Lung (tissue), 12 donors: ENCODE data around the gene SYCE3. TPM values are rescaled to one million over a fixed set of nuclear protein-coding genes. Genes with fewer than 3 reads are reported as not detected.

Experiments used
- ATAC-seq: fragments of 200-7000 bp; cut with Tn5 transposase; one replicate; pipeline ENCODE4 v1.9.1; 2020; ENCODE audit warnings: moderate number of reproducible peaks; ENCODE audit not compliant: insufficient read depth, low FRiP score
- DNase-seq, 3 donors: peaks; one replicate each; pipeline ENCODE4 v3.0.0-alpha.2; 2013 to 2017
- H3K27ac ChIP-seq, 2 donors: one replicate each; pipeline ENCODE4 v1.5.1; 2013; ENCODE audit warnings: mild to moderate bottlenecking in 2 of 2, moderate library complexity in 2 of 2, control low read depth in 1 of 2, inconsistent platforms in 1 of 2, low read depth in 1 of 2, low read length in 1 of 2
- H3K27me3 ChIP-seq, 3 donors: one replicate each; pipeline ENCODE4 v1.5.1; 2013; ENCODE audit warnings: low read length in 2 of 3; ENCODE audit not compliant: control insufficient read depth in 3 of 3, insufficient read depth in 3 of 3
- H3K36me3 ChIP-seq, 4 donors: one replicate each; pipeline ENCODE4 v1.5.1; 2013; ENCODE audit warnings: low read length in 4 of 4, mild to moderate bottlenecking in 1 of 4, moderate library complexity in 1 of 4; ENCODE audit not compliant: control insufficient read depth in 4 of 4, insufficient read depth in 4 of 4
- H3K4me1 ChIP-seq, 5 donors: one replicate each; pipeline ENCODE4 v1.5.1; 2013; ENCODE audit warnings: low read length in 5 of 5, mild to moderate bottlenecking in 2 of 5, moderate library complexity in 1 of 5; ENCODE audit not compliant: control insufficient read depth in 5 of 5, insufficient read depth in 5 of 5
- H3K4me3 ChIP-seq: one replicate; pipeline ENCODE4 v1.5.1; 2013; ENCODE audit warnings: mild to moderate bottlenecking, control low read depth, moderate library complexity
- H3K9ac ChIP-seq, 2 donors: one replicate each; pipeline ENCODE4 v1.5.1; 2013; ENCODE audit warnings: low read length in 2 of 2, control low read depth in 1 of 2; ENCODE audit not compliant: insufficient read depth in 1 of 2
- H3K9me3 ChIP-seq, 4 donors: one replicate each; pipeline ENCODE4 v1.5.1; 2013; ENCODE audit warnings: low read length in 3 of 4, mild to moderate bottlenecking in 1 of 4, moderate library complexity in 1 of 4; ENCODE audit not compliant: control insufficient read depth in 4 of 4, insufficient read depth in 3 of 4
- WGBS, 2 donors: extraction: QIAGEN DNeasy Blood & Tissue Kit; methylation state at CpG; one replicate each; pipeline ENCODE4 v1.1.7; 2013; 5-methylcytosine and 5-hydroxymethylcytosine counted together
- polyA plus RNA-seq, 2 donors: library from polyadenylated mRNA; stranded (reverse); fragments of 200-250 nt; gene quantifications; one replicate each; pipeline ENCODE4 v1.2.1, GENCODE V29; 2013
- total RNA-seq, 2 donors: library from RNA; depleted of rRNA in 1 of 2; stranded (reverse); fragments of >200 nt in 1 of 2; gene quantifications; one replicate each; pipeline ENCODE4 v1.2.1, GENCODE V29; 2014 to 2021
- TF ChIP-seq, protein P1 (sequence below): IDR thresholded peaks from 2 replicates; pipeline ENCODE4 v1.5.1; 2012; ENCODE audit warnings: mild to moderate bottlenecking; ENCODE audit errors: control extremely low read depth, extremely low read depth
- donor health status: control.
- donor health status: control.
- donor health status: Bipolar disorder and iron deficiency.
- donor health status: healthy.
- donor health status: DM: yes; HTN: yes; CAD: no.

Gene SYCE3
- total and polyA plus RNA-seq, 4 donors, result 1.1 to 1.7 TPM; not detected in 2

- Histone ChIP-seq H3K4me1 (peaks cover 0 to 16% (median 5%) of the 10 kb centered on the region in 5 donors), H3K4me3 (no peak within 1 kb of the TSS), H3K27ac (peak within 1 kb of the TSS in 1 of 2 donors; percentile 90), H3K9ac (peak within 1 kb of the TSS in 1 of 2 donors; percentile 20), H3K9me3 (no peaks in the 10 kb centered on the region), H3K36me3 (peaks cover 0 to 7% (median 0%) of the 10 kb centered on the region in 4 donors), H3K27me3 (peaks cover 0 to 11% (median 2%) of the 10 kb centered on the region in 3 donors)
- ATAC-seq, result no peak
- DNase-seq, result no peak
- TF ChIP-seq, protein P1, sequence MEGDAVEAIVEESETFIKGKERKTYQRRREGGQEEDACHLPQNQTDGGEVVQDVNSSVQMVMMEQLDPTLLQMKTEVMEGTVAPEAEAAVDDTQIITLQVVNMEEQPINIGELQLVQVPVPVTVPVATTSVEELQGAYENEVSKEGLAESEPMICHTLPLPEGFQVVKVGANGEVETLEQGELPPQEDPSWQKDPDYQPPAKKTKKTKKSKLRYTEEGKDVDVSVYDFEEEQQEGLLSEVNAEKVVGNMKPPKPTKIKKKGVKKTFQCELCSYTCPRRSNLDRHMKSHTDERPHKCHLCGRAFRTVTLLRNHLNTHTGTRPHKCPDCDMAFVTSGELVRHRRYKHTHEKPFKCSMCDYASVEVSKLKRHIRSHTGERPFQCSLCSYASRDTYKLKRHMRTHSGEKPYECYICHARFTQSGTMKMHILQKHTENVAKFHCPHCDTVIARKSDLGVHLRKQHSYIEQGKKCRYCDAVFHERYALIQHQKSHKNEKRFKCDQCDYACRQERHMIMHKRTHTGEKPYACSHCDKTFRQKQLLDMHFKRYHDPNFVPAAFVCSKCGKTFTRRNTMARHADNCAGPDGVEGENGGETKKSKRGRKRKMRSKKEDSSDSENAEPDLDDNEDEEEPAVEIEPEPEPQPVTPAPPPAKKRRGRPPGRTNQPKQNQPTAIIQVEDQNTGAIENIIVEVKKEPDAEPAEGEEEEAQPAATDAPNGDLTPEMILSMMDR, result no peak
- 29 to 35% methylated on average over 57 to 63 of the region's 63 CpGs for WGBS, 2 donors
Measured at GRCh38 chr22:50577987-50578775, 15.5 kb upstream of the SYCE3 start, which contains the start of gene CPT1B. TSS of gene CPT1B (minus strand) at chr22:50578427. CDS start at chr22:50577915, 512 bp downstream.

DNA sequence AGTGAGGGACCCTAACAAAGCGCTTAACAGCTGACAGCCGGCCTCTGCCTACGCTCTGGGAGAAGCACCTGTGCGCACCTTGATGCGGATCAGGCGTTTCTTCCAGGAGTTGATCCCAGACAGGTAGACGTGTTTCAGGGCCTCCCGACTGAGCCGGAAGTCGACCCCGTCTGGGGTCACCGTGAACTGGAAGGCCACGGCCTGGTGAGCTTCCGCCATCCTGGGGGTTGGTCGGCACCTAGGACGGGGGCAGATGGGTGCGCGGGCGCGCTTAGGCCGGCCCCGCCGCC lies 14.9 kb upstream of the SYCE3 start:
- Histone ChIP-seq H3K27me3 (peaks cover 0 to 11% (median 2%) of the 10 kb centered on the region in 3 donors), H3K4me1 (peaks cover 0 to 15% (median 5%) of the 10 kb centered on the region in 5 donors), H3K4me3 (no peak overlapping the region), H3K27ac (peak overlapping the region in 1 of 2 donors; percentile 90), H3K9ac (no peak overlapping the region), H3K9me3 (no peaks in the 10 kb centered on the region), H3K36me3 (peaks cover 0 to 7% (median 0%) of the 10 kb centered on the region in 4 donors)
- DNase-seq (no peak), ATAC-seq (no peak)
- TF ChIP-seq, protein P1, result no peak
- 51 to 59% methylated on average over 16 to 23 of the region's 23 CpGs for WGBS, 2 donors

DNA sequence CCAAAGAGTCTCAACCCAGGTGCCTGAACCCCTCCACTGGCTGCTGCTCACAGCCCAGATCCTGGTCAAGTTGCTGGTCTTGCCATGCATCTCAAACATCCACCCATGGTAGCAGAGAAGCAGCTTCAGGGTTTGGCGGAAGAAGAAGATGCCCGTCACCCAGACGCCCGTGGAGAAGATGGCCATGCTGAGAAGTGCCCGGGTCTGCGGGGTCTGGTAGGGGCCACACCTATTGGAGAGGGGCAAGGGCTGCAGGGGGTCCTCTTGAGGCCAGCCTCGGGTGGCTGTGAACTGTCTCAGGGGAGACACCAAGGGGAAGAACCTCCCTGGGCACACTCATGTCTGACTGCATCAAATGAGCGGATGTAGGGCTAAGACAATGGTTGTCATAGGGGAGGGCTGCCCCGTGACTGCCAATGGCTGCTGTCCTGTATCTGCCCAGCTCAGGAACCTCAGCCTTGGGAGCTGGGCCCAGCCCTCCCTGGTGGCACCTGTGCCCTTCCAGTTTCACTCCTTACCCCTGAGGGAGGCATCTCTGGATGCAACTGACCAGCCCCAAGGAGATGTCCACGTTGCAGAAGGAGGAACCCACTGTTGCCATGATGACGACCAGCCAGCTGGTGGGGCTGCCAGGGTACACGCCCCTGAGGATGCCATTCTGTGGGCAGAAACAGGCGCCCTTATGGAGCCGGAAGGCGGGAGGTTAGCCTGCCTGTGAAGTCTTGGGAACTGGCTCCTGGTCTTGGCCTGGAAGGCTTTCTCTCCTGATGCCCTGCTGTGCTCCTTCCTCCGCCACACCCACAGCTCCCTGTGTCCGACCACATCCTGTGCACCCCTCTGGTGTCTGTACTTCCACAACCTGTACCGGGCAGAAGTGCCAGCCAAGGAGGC lies 14.3 kb upstream of the SYCE3 start:
- 70 to 76% methylated on average over 18 of the region's 18 CpGs for WGBS, 2 donors
- Histone ChIP-seq H3K9ac (no peak overlapping the region), H3K4me1 (peaks cover 0 to 14% (median 5%) of the 10 kb centered on the region in 5 donors), H3K36me3 (peaks cover 0 to 7% (median 0%) of the 10 kb centered on the region in 4 donors), H3K4me3 (no peak overlapping the region), H3K9me3 (no peaks in the 10 kb centered on the region), H3K27me3 (peaks cover 0 to 11% (median 2%) of the 10 kb centered on the region in 3 donors), H3K27ac (peak overlapping the region in 1 of 2 donors; percentile 90)
- ATAC-seq (no peak), DNase-seq (no peak)
- TF ChIP-seq, protein P1, result no peak
